ENCODE results near the gene FRK. TPM values are rescaled to one million over a fixed set of nuclear protein-coding genes. Genes with fewer than 3 reads are reported as not detected.

FRK gene
- total RNA-seq, 1 donor from 2014 or later = 0.05 TPM

DNA sequence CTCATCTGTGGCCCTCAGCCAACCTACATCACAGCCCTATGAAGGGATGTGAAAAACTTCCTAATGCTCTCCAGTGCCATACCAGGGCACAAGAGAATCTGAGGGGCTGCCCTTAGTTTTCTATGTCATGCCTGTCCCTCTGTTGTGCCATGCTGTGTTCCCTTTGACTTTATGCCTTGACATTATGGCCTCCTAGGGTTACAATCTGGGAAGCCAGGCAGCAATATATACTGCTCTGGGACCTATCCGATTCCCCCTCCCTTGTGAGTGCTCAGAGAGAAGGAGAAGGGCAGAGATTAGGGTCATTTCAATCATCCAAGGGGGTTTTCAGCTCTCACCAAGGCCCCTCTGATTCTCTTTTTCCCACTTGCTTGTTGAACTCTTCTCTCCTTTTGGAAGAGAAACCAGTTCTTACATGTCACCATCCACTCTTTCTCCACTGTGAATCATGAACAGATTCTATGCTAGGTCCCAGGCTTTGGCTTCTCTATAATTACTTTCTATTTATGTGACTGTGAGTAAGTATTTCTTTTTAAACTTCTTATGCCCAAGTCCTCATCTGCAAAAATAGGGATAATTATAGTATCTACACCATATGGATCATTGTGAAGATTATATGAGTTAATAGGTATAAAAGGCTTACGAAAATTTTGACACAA, 14.2 kb upstream of the FRK start:
- H3K4me1 Mint-ChIP-seq (ENCODE audit: unreplicated experiment) = peaks cover 5% of the 10 kb centered on the region
- no peaks in the 10 kb centered on the region for H3K36me3 Mint-ChIP-seq (ENCODE audit: unreplicated experiment)
- DNase-seq (ENCODE audit: extremely low spot score, unreplicated experiment) = no peak
- TF ChIP-seq, protein P1, sequence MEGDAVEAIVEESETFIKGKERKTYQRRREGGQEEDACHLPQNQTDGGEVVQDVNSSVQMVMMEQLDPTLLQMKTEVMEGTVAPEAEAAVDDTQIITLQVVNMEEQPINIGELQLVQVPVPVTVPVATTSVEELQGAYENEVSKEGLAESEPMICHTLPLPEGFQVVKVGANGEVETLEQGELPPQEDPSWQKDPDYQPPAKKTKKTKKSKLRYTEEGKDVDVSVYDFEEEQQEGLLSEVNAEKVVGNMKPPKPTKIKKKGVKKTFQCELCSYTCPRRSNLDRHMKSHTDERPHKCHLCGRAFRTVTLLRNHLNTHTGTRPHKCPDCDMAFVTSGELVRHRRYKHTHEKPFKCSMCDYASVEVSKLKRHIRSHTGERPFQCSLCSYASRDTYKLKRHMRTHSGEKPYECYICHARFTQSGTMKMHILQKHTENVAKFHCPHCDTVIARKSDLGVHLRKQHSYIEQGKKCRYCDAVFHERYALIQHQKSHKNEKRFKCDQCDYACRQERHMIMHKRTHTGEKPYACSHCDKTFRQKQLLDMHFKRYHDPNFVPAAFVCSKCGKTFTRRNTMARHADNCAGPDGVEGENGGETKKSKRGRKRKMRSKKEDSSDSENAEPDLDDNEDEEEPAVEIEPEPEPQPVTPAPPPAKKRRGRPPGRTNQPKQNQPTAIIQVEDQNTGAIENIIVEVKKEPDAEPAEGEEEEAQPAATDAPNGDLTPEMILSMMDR (IDR thresholded peaks at IDR 0.05) = no peak
- no peak overlapping the region for H3K27ac Mint-ChIP-seq (ENCODE audit: unreplicated experiment)
- H3K9me3 Mint-ChIP-seq (ENCODE audit: unreplicated experiment) = no peaks in the 10 kb centered on the region
- no peak overlapping the region for H3K4me3 Mint-ChIP-seq (ENCODE audit: unreplicated experiment)
- no peaks in the 10 kb centered on the region for H3K27me3 Mint-ChIP-seq (ENCODE audit: unreplicated experiment)

DNA sequence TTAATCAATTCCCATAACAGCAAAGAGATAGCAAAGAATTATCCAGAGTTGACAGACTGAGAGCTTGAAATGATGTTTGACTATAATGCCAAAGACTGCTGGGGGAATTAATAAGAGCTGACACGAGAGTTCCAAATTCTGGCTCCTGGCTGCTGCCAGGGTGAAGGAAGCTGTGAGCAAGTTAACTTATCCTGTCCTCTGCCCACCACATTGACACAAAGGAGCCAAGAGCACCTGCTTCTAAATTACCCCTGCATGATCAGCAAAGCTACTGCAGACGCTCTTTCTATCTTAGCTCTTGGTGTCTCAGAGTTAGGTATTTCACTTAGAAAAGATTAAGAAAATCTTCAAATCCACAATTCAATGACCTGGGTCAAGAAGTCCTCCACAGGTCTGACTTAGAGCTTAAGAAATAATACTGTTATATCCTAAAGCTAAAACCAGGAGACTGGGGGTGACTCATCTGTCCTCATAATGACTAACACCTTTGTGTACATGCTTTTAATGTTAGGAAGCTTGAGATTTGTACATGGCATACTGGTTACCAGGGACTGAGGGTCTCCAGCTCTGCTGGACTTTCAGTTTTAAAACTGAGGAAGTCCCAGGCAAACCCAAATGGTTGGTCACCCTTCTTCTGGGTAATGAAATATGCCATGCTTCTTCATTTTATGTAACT, 13.2 kb upstream of the FRK start:
- H3K9me3 Mint-ChIP-seq (ENCODE audit: unreplicated experiment) = no peaks in the 10 kb centered on the region
- no peak for DNase-seq (ENCODE audit: extremely low spot score, unreplicated experiment)
- no peak overlapping the region for H3K27ac Mint-ChIP-seq (ENCODE audit: unreplicated experiment)
- TF ChIP-seq, protein P1 (IDR thresholded peaks at IDR 0.05) = no peak
- peaks cover 6% of the 10 kb centered on the region for H3K4me1 Mint-ChIP-seq (ENCODE audit: unreplicated experiment)
- H3K36me3 Mint-ChIP-seq (ENCODE audit: unreplicated experiment) = no peaks in the 10 kb centered on the region
- H3K27me3 Mint-ChIP-seq (ENCODE audit: unreplicated experiment) = no peaks in the 10 kb centered on the region
- H3K4me3 Mint-ChIP-seq (ENCODE audit: unreplicated experiment) = no peak overlapping the region

GRCh38 chr6:116072368-116072767, 11.7 kb upstream of the FRK start:
- Mint-ChIP-seq H3K27me3 (ENCODE audit: unreplicated experiment) (no peaks in the 10 kb centered on the region), H3K4me1 (ENCODE audit: unreplicated experiment) (peaks cover 6% of the 10 kb centered on the region), H3K27ac (ENCODE audit: unreplicated experiment) (no peak overlapping the region), H3K4me3 (ENCODE audit: unreplicated experiment) (no peak overlapping the region), H3K36me3 (ENCODE audit: unreplicated experiment) (no peaks in the 10 kb centered on the region), H3K9me3 (ENCODE audit: unreplicated experiment) (no peaks in the 10 kb centered on the region)
- no peak for DNase-seq (ENCODE audit: extremely low spot score, unreplicated experiment)
- TF ChIP-seq, protein P1 (IDR thresholded peaks at IDR 0.05) = no peak

GRCh38 chr6:116070616-116071389, 10.1 kb upstream of the FRK start:
- Mint-ChIP-seq H3K4me1 (ENCODE audit: unreplicated experiment) (peaks cover 6% of the 10 kb centered on the region), H3K27ac (ENCODE audit: unreplicated experiment) (no peak overlapping the region), H3K4me3 (ENCODE audit: unreplicated experiment) (no peak overlapping the region), H3K9me3 (ENCODE audit: unreplicated experiment) (no peaks in the 10 kb centered on the region), H3K27me3 (ENCODE audit: unreplicated experiment) (no peaks in the 10 kb centered on the region), H3K36me3 (ENCODE audit: unreplicated experiment) (no peaks in the 10 kb centered on the region)
- TF ChIP-seq, protein P1 (IDR thresholded peaks at IDR 0.05) = no peak
- DNase-seq (ENCODE audit: extremely low spot score, unreplicated experiment) = no peak

DNA sequence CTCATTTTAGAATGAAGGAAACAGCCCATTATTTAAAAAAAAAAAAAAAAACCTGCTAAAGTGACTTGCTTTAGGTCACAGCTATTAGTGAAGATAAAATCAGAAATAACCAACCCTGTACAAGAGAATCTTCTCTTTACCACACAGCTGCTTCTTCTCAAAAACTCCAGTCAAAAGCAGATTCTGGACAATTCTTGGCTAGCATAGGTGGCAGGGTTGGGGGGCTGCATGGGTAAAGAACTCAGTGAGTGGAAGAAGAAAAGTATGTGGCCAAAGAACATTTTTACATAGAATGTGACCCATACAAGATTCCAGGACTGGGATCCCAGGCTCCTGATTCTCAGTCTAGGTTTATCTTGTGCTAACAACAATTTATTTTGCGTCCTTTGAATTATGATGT, 9.4 kb upstream of the FRK start:
- TF ChIP-seq, protein P1 (IDR thresholded peaks at IDR 0.05) = no peak

More for the DNA sequence above, 9.4 kb upstream of the FRK start:
- no peak for DNase-seq (ENCODE audit: extremely low spot score, unreplicated experiment)
- no peaks in the 10 kb centered on the region for H3K27me3 Mint-ChIP-seq (ENCODE audit: unreplicated experiment)
- no peaks in the 10 kb centered on the region for H3K36me3 Mint-ChIP-seq (ENCODE audit: unreplicated experiment)
- no peak overlapping the region for H3K4me3 Mint-ChIP-seq (ENCODE audit: unreplicated experiment)
- peaks cover 6% of the 10 kb centered on the region for H3K4me1 Mint-ChIP-seq (ENCODE audit: unreplicated experiment)
- no peak overlapping the region for H3K27ac Mint-ChIP-seq (ENCODE audit: unreplicated experiment)
- no peaks in the 10 kb centered on the region for H3K9me3 Mint-ChIP-seq (ENCODE audit: unreplicated experiment)

Measured in osteocyte (in vitro differentiated cells).